ENCODE measurements around the gene LIPC. TPM values are rescaled to one million over a fixed set of nuclear protein-coding genes. Genes with fewer than 3 reads are reported as not detected.

Gene LIPC
- total RNA-seq, 1 experiment from 2014 or later, result not detected

DNA sequence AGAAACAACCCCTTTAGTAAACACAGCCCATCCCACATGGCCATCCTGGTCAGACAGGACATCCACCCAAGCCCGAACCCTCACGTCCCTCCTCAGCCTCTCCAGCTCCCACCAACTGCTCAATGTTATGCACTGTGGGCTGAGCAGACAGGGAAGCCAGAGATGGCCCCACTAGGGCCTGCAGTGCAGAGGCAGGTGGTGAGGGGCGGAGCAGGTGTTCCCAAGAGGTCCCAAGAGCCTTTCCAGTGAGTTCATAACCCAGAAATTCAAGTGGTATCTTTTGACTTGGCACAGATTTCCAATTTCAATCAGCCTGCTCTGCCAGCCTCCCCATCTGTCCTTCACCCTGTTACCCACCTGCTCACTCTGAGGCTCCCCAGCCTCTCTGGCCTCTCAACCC, 130.3 kb downstream of the LIPC start (continued):
- TF ChIP-seq, protein P1, sequence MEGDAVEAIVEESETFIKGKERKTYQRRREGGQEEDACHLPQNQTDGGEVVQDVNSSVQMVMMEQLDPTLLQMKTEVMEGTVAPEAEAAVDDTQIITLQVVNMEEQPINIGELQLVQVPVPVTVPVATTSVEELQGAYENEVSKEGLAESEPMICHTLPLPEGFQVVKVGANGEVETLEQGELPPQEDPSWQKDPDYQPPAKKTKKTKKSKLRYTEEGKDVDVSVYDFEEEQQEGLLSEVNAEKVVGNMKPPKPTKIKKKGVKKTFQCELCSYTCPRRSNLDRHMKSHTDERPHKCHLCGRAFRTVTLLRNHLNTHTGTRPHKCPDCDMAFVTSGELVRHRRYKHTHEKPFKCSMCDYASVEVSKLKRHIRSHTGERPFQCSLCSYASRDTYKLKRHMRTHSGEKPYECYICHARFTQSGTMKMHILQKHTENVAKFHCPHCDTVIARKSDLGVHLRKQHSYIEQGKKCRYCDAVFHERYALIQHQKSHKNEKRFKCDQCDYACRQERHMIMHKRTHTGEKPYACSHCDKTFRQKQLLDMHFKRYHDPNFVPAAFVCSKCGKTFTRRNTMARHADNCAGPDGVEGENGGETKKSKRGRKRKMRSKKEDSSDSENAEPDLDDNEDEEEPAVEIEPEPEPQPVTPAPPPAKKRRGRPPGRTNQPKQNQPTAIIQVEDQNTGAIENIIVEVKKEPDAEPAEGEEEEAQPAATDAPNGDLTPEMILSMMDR (IDR thresholded peaks at IDR 0.05 in 2 of 3, conservative IDR thresholded peaks at IDR 0.05 in 1 of 3; ENCODE audit: borderline replicate concordance in 1 of 3, insufficient read depth in 1 of 3, low read depth in 2 of 3, low read length in 2 of 3), result no peak
- no peak for TF ChIP-seq SP1 (IDR thresholded peaks at IDR 0.05; ENCODE audit: low read depth)
- TF ChIP-seq, protein P2, sequence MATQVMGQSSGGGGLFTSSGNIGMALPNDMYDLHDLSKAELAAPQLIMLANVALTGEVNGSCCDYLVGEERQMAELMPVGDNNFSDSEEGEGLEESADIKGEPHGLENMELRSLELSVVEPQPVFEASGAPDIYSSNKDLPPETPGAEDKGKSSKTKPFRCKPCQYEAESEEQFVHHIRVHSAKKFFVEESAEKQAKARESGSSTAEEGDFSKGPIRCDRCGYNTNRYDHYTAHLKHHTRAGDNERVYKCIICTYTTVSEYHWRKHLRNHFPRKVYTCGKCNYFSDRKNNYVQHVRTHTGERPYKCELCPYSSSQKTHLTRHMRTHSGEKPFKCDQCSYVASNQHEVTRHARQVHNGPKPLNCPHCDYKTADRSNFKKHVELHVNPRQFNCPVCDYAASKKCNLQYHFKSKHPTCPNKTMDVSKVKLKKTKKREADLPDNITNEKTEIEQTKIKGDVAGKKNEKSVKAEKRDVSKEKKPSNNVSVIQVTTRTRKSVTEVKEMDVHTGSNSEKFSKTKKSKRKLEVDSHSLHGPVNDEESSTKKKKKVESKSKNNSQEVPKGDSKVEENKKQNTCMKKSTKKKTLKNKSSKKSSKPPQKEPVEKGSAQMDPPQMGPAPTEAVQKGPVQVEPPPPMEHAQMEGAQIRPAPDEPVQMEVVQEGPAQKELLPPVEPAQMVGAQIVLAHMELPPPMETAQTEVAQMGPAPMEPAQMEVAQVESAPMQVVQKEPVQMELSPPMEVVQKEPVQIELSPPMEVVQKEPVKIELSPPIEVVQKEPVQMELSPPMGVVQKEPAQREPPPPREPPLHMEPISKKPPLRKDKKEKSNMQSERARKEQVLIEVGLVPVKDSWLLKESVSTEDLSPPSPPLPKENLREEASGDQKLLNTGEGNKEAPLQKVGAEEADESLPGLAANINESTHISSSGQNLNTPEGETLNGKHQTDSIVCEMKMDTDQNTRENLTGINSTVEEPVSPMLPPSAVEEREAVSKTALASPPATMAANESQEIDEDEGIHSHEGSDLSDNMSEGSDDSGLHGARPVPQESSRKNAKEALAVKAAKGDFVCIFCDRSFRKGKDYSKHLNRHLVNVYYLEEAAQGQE (IDR thresholded peaks at IDR 0.05; ENCODE audit: low read depth), result no peak
- no peak for TF ChIP-seq CEBPB (IDR thresholded peaks at IDR 0.05; ENCODE audit: low read depth)

DNA sequence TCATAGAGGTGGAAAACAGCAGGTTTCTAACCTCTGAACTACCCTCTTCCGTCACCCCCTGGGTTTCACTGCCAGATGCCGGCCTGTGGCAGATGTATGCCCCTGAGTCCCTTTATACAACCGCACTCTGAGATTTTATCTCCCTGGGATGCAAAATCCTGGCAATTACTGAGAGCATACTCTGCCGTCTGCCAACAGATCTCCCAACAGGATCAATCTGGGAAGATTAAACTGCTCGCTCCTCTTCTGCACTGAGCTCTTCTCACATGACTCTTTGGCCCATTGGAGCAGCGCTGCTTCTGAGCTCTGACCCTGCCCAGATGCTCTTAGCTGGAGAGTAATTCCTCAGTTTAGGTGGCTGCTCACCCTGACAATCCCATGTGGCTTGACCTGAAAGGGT, 133.2 kb downstream of the LIPC start:
- H3K9me3 ChIP-seq (ENCODE audit: control insufficient read depth in 1 of 2, insufficient read depth in 1 of 2, low read depth in 1 of 2, low read length in 2 of 2), result no peaks in the 10 kb centered on the region
- CTCF ChIA-PET, result no interaction called here
- no peaks in the 10 kb centered on the region for H3K9me2 ChIP-seq (ENCODE audit: insufficient read depth)
- POLR2A ChIA-PET, result no interaction called here
- no peak overlapping the region for H2AFZ ChIP-seq (ENCODE audit: low read depth, low read length, poor library complexity, severe bottlenecking)
- ATAC-seq, result no peak
- no peaks in the 10 kb centered on the region for H4K20me1 ChIP-seq (ENCODE audit: insufficient read depth)
- no peaks in the 10 kb centered on the region for H3K4me1 ChIP-seq (ENCODE audit: control insufficient read depth in 1 of 2, insufficient read depth in 2 of 2, low read length in 2 of 2)
- intact Hi-C loops (cut with micrococcal nuclease), result no loop called here
- no peaks in the 10 kb centered on the region for H3K79me2 ChIP-seq (ENCODE audit: insufficient read depth, low read length)
- no peak for DNase-seq (ENCODE audit: low read depth, low spot score)
- H3K27ac ChIP-seq (ENCODE audit: low read depth, low read length), result no peak overlapping the region
- BruUV-seq (replicated peaks), result no TSS peak
- H3K9ac ChIP-seq (ENCODE audit: low read length), result no peak overlapping the region
- no peak overlapping the region for H3K4me3 ChIP-seq (replicated peaks in 1 of 2; ENCODE audit: low read depth in 1 of 2, low read length in 2 of 2)
- no peaks in the 10 kb centered on the region for H3K36me3 ChIP-seq (ENCODE audit: control insufficient read depth in 1 of 2, insufficient read depth in 2 of 2, low read length in 2 of 2)
- H3K4me2 ChIP-seq (ENCODE audit: low read length), result no peak overlapping the region
- no peaks in the 10 kb centered on the region for H3K27me3 ChIP-seq (ENCODE audit: insufficient read depth, low read length)
- RAD21 ChIA-PET (ENCODE audit: low non-redundant PET in 1 of 2, low total read pairs in 2 of 2, uncharacterized antibody in 2 of 2, unreplicated experiment in 2 of 2), result no interaction called here
- TF ChIP-seq EZH2 (IDR thresholded peaks at IDR 0.05), result no peak
- TF ChIP-seq FOSL1 (IDR thresholded peaks at IDR 0.05; ENCODE audit: low read depth), result no peak
- no peak for TF ChIP-seq ZFX (IDR thresholded peaks at IDR 0.05)
- TF ChIP-seq TCF7L2 (IDR thresholded peaks at IDR 0.05; ENCODE audit: borderline replicate concordance, extremely low read depth, insufficient read depth, insufficient read length), result no peak
- TF ChIP-seq EGR1 (IDR thresholded peaks at IDR 0.05; ENCODE audit: low read depth), result no peak
- TF ChIP-seq EZH2phosphoT487 (IDR thresholded peaks at IDR 0.05; ENCODE audit: borderline replicate concordance), result no peak
- TF ChIP-seq, protein P3, sequence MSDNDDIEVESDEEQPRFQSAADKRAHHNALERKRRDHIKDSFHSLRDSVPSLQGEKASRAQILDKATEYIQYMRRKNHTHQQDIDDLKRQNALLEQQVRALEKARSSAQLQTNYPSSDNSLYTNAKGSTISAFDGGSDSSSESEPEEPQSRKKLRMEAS (IDR thresholded peaks at IDR 0.05), result no peak
- TF ChIP-seq, protein P2 (IDR thresholded peaks at IDR 0.05; ENCODE audit: low read depth), result no peak
- TF ChIP-seq, protein P4, sequence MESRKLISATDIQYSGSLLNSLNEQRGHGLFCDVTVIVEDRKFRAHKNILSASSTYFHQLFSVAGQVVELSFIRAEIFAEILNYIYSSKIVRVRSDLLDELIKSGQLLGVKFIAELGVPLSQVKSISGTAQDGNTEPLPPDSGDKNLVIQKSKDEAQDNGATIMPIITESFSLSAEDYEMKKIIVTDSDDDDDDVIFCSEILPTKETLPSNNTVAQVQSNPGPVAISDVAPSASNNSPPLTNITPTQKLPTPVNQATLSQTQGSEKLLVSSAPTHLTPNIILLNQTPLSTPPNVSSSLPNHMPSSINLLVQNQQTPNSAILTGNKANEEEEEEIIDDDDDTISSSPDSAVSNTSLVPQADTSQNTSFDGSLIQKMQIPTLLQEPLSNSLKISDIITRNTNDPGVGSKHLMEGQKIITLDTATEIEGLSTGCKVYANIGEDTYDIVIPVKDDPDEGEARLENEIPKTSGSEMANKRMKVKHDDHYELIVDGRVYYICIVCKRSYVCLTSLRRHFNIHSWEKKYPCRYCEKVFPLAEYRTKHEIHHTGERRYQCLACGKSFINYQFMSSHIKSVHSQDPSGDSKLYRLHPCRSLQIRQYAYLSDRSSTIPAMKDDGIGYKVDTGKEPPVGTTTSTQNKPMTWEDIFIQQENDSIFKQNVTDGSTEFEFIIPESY (IDR thresholded peaks at IDR 0.05; ENCODE audit: extremely low read depth, insufficient replicate concordance, low read length), result no peak
